ENCODE data around the gene C16orf96.

The C16orf96 gene

DNA sequence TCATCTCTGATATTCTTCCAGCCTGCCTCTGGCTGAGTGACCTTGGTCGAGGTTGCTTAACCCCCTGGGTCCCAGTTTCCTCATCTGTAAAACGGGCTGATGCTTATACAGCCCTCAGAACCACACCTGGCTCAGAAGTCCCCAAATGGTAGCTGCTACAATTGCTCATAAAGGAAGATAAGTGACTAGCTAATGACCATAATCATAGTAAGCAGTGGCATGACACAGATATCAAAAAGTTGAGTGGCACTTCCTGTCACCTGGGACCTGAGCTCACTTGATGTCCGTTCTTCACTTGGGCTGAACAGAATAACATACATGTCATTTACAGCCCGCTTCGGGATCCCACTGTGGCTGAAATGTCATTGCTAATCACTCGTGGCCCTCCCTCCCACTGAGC is 70.3 kb downstream of the C16orf96 start:
- no CpG with 5 or more reads among the region's 6 CpGs for WGBS, 2 donors (ENCODE audit: extremely low coverage in 2 of 2, insufficient read length in 2 of 2, insufficient replicate concordance in 1 of 2)
- Histone ChIP-seq H3K14ac (ENCODE audit: low read length) (no peak overlapping the region), H4K8ac (ENCODE audit: low read depth, low read length) (peak overlapping the region; percentile 20)

DNA sequence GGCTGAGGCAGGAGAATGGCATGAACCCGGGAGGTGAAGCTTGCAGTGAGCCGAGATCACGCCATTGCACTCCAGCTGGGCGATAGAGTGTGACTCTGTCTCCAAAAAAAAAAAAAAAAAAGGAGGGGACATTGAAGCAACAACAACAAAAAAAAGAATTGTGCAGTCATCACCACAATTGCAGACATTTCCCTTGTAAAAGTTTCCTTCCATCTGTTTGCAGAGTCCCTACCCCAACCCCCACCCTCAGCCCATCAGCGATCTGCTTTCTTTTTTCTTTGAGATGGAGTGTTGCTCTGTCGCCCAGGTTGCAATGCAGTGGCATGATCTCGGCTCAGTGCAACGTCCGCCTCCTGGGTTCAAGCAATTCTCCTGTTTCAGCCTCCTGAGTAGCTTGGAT is 72.1 kb downstream of the C16orf96 start:
- Histone ChIP-seq H3K14ac (ENCODE audit: low read length) (no peak overlapping the region), H3K9ac (ENCODE audit: low read depth, low read length, poor library complexity) (no peak overlapping the region), H2BK5ac (ENCODE audit: low read length) (no peak overlapping the region), H3K4me1 (ENCODE audit: control insufficient read depth in 2 of 2, insufficient read depth in 1 of 2, low read depth in 1 of 2, low read length in 2 of 2) (peaks cover 5 to 7% of the 10 kb centered on the region in 2 donors), H2AK5ac (ENCODE audit: low read depth, low read length) (no peak overlapping the region), H3K4ac (ENCODE audit: low read length) (no peak overlapping the region), H3K27ac (replicated peaks; ENCODE audit: low read length) (no peak overlapping the region), H3K36me3 (replicated peaks in 1 of 2; ENCODE audit: control insufficient read depth in 2 of 2, insufficient read depth in 2 of 2, low read length in 2 of 2) (peaks cover 0 to 15% of the 10 kb centered on the region in 2 donors), H3K27me3 (ENCODE audit: control insufficient read depth in 3 of 3, insufficient read depth in 3 of 3, low read depth in 1 of 3, low read length in 3 of 3) (no peaks in the 10 kb centered on the region), H2BK15ac (ENCODE audit: low read length) (no peak overlapping the region), H3K4me3 (ENCODE audit: low read length in 2 of 2) (no peak overlapping the region), H3K4me2 (ENCODE audit: insufficient read depth, low read length, poor library complexity, severe bottlenecking) (no peak overlapping the region), H3K18ac (ENCODE audit: low read length) (no peak overlapping the region), H3K9me3 (replicated peaks in 1 of 2; ENCODE audit: control insufficient read depth in 2 of 2, insufficient read depth in 1 of 2, low read depth in 1 of 2, low read length in 2 of 2) (peaks cover 0 to 6% of the 10 kb centered on the region in 2 donors), H4K8ac (ENCODE audit: low read depth, low read length) (no peak overlapping the region), H4K91ac (ENCODE audit: low read depth, low read length, poor library complexity) (no peak overlapping the region), H2BK12ac (ENCODE audit: low read length) (no peak overlapping the region), H3K79me1 (ENCODE audit: low read depth, low read length) (peaks cover 14% of the 10 kb centered on the region), H3K23ac (ENCODE audit: low read depth, low read length, poor library complexity) (no peak overlapping the region), H2BK120ac (ENCODE audit: low read depth, low read length) (no peak overlapping the region), H2AFZ (ENCODE audit: low read length) (no peak overlapping the region)
- no CpG with 5 or more reads among the region's 9 CpGs for WGBS, 2 donors (ENCODE audit: extremely low coverage in 2 of 2, insufficient read length in 2 of 2, insufficient replicate concordance in 1 of 2)
- DNase-seq (ENCODE audit: low spot score): no peak

More for the DNA sequence above, 70.3 kb downstream of the C16orf96 start:
- Histone ChIP-seq H2BK5ac (ENCODE audit: low read length) (no peak overlapping the region), H3K4me2 (ENCODE audit: insufficient read depth, low read length, poor library complexity, severe bottlenecking) (no peak overlapping the region), H2BK120ac (ENCODE audit: low read depth, low read length) (no peak overlapping the region), H3K4me1 (ENCODE audit: control insufficient read depth in 2 of 2, insufficient read depth in 1 of 2, low read depth in 1 of 2, low read length in 2 of 2) (peaks cover 5 to 7% of the 10 kb centered on the region in 2 donors), H3K9me3 (replicated peaks in 1 of 2; ENCODE audit: control insufficient read depth in 2 of 2, insufficient read depth in 1 of 2, low read depth in 1 of 2, low read length in 2 of 2) (peaks cover 0 to 6% of the 10 kb centered on the region in 2 donors), H3K27ac (replicated peaks; ENCODE audit: low read length) (no peak overlapping the region), H2AFZ (ENCODE audit: low read length) (no peak overlapping the region), H3K36me3 (replicated peaks in 1 of 2; ENCODE audit: control insufficient read depth in 2 of 2, insufficient read depth in 2 of 2, low read length in 2 of 2) (peaks cover 0 to 15% of the 10 kb centered on the region in 2 donors), H2AK5ac (ENCODE audit: low read depth, low read length) (peak overlapping the region; percentile 76), H3K4me3 (ENCODE audit: low read length in 2 of 2) (peak overlapping the region in 1 of 2 donors; percentile 83), H2BK15ac (ENCODE audit: low read length) (no peak overlapping the region), H3K27me3 (ENCODE audit: control insufficient read depth in 3 of 3, insufficient read depth in 3 of 3, low read depth in 1 of 3, low read length in 3 of 3) (no peaks in the 10 kb centered on the region), H3K79me1 (ENCODE audit: low read depth, low read length) (peaks cover 7% of the 10 kb centered on the region), H3K9ac (ENCODE audit: low read depth, low read length, poor library complexity) (peak overlapping the region; percentile 22), H3K4ac (ENCODE audit: low read length) (no peak overlapping the region), H2BK12ac (ENCODE audit: low read length) (no peak overlapping the region), H3K18ac (ENCODE audit: low read length) (no peak overlapping the region), H3K23ac (ENCODE audit: low read depth, low read length, poor library complexity) (peak overlapping the region; percentile 37), H4K91ac (ENCODE audit: low read depth, low read length, poor library complexity) (no peak overlapping the region)
- no peak for DNase-seq (ENCODE audit: low spot score)

DNA sequence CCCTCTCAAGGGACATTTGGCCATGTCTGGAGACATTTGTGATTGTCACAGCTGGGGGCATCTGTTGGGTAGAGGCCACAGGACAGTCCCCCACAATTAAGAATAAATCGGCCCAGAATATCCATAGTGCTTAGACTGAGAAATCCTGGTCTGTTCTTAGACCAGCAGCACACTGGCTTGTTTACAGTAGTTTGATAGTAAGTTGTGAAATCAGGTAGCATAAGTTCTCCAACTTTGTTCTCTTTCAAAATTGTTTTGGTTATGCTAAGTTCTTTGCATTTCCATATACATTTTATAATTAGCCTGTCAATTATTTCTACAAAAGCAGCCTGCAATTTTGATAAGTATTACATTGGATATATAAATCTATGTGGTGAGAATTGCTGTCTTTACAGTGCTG is 75.3 kb downstream of the C16orf96 start:
- H2AFZ ChIP-seq (ENCODE audit: low read length): no peak overlapping the region
- no peak overlapping the region for H2AK5ac ChIP-seq (ENCODE audit: low read depth, low read length)
- H4K8ac ChIP-seq (ENCODE audit: low read depth, low read length): no peak overlapping the region
- no peak overlapping the region for H3K27ac ChIP-seq (replicated peaks; ENCODE audit: low read length)
- H3K27me3 ChIP-seq (ENCODE audit: control insufficient read depth in 3 of 3, insufficient read depth in 3 of 3, low read depth in 1 of 3, low read length in 3 of 3): no peaks in the 10 kb centered on the region
- H3K9me3 ChIP-seq (replicated peaks in 1 of 2; ENCODE audit: control insufficient read depth in 2 of 2, insufficient read depth in 1 of 2, low read depth in 1 of 2, low read length in 2 of 2): peaks cover 0 to 6% of the 10 kb centered on the region in 2 donors
- H3K14ac ChIP-seq (ENCODE audit: low read length): no peak overlapping the region
- H3K9ac ChIP-seq (ENCODE audit: low read depth, low read length, poor library complexity): no peak overlapping the region
- H2BK12ac ChIP-seq (ENCODE audit: low read length): no peak overlapping the region
- H3K4me2 ChIP-seq (ENCODE audit: insufficient read depth, low read length, poor library complexity, severe bottlenecking): no peak overlapping the region
- no peak overlapping the region for H3K18ac ChIP-seq (ENCODE audit: low read length)
- no peak overlapping the region for H3K4me3 ChIP-seq (ENCODE audit: low read length in 2 of 2)
- no peak for DNase-seq (ENCODE audit: low spot score)
- no peaks in the 10 kb centered on the region for H3K4me1 ChIP-seq (ENCODE audit: control insufficient read depth in 2 of 2, insufficient read depth in 1 of 2, low read depth in 1 of 2, low read length in 2 of 2)
- peaks cover 5 to 28% of the 10 kb centered on the region in 2 donors for H3K36me3 ChIP-seq (replicated peaks in 1 of 2; ENCODE audit: control insufficient read depth in 2 of 2, insufficient read depth in 2 of 2, low read length in 2 of 2)
- H2BK120ac ChIP-seq (ENCODE audit: low read depth, low read length): no peak overlapping the region
- no CpG with 5 or more reads among the region's 1 CpG for WGBS, 2 donors (ENCODE audit: extremely low coverage in 2 of 2, insufficient read length in 2 of 2, insufficient replicate concordance in 1 of 2)
- peaks cover 16% of the 10 kb centered on the region for H3K79me1 ChIP-seq (ENCODE audit: low read depth, low read length)
- no peak overlapping the region for H2BK5ac ChIP-seq (ENCODE audit: low read length)
- no peak overlapping the region for H2BK15ac ChIP-seq (ENCODE audit: low read length)
- H3K23ac ChIP-seq (ENCODE audit: low read depth, low read length, poor library complexity): no peak overlapping the region
- no peak overlapping the region for H3K4ac ChIP-seq (ENCODE audit: low read length)
- no peak overlapping the region for H4K91ac ChIP-seq (ENCODE audit: low read depth, low read length, poor library complexity)

DNA sequence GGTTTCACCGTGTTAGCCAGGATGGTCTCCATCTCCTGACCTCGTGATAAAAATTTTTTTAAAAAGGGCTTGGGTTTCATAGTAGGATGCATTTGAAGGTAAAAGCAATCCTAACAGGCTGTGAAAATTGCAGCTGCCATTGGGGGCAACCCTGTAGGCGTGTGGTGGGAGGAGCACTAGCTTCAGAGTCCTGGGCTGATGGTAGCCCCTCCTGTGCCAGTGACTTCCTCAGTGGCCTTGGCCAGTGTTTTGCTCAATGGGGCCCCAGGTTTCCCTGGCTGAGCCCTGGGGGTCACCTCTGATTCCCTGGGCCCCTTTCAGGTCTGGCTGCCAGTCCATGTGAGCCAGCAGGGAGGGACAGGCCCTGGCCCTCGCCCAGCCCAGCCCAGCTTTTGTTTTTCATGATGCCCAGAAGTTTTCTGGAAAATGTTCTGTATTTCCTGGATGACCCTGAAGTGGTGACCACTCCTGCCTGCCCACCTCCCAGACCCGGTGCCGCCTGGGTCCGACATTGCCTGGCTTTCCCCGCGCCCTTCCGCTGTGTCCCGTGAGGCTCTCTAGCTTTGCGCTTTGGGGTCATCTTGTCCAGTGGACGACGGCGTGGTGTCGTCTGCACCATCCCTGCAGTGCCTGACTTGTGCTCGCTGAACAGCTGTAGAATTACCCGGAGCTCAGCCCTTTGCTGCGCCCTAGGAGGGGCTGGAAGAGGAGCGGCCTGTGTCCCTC is 77.9 kb downstream of the C16orf96 start:
- Histone ChIP-seq H2AFZ (ENCODE audit: low read length) (no peak overlapping the region), H2BK12ac (ENCODE audit: low read length) (no peak overlapping the region), H2AK5ac (ENCODE audit: low read depth, low read length) (no peak overlapping the region), H2BK15ac (ENCODE audit: low read length) (no peak overlapping the region), H3K27me3 (ENCODE audit: control insufficient read depth in 3 of 3, insufficient read depth in 3 of 3, low read depth in 1 of 3, low read length in 3 of 3) (no peaks in the 10 kb centered on the region), H3K18ac (ENCODE audit: low read length) (no peak overlapping the region), H4K8ac (ENCODE audit: low read depth, low read length) (no peak overlapping the region), H3K4me1 (ENCODE audit: control insufficient read depth in 2 of 2, insufficient read depth in 1 of 2, low read depth in 1 of 2, low read length in 2 of 2) (no peaks in the 10 kb centered on the region), H3K4ac (ENCODE audit: low read length) (no peak overlapping the region), H4K91ac (ENCODE audit: low read depth, low read length, poor library complexity) (no peak overlapping the region), H3K23ac (ENCODE audit: low read depth, low read length, poor library complexity) (no peak overlapping the region), H3K27ac (replicated peaks; ENCODE audit: low read length) (no peak overlapping the region), H2BK5ac (ENCODE audit: low read length) (no peak overlapping the region), H3K9ac (ENCODE audit: low read depth, low read length, poor library complexity) (no peak overlapping the region), H3K36me3 (replicated peaks in 1 of 2; ENCODE audit: control insufficient read depth in 2 of 2, insufficient read depth in 2 of 2, low read length in 2 of 2) (peaks cover 5 to 31% of the 10 kb centered on the region in 2 donors), H3K9me3 (replicated peaks in 1 of 2; ENCODE audit: control insufficient read depth in 2 of 2, insufficient read depth in 1 of 2, low read depth in 1 of 2, low read length in 2 of 2) (no peaks in the 10 kb centered on the region), H3K79me1 (ENCODE audit: low read depth, low read length) (peaks cover 19% of the 10 kb centered on the region), H3K4me3 (ENCODE audit: low read length in 2 of 2) (no peak overlapping the region), H2BK120ac (ENCODE audit: low read depth, low read length) (no peak overlapping the region), H3K4me2 (ENCODE audit: insufficient read depth, low read length, poor library complexity, severe bottlenecking) (no peak overlapping the region), H3K14ac (ENCODE audit: low read length) (no peak overlapping the region)
- no CpG with 5 or more reads among the region's 20 CpGs for WGBS, 2 donors (ENCODE audit: extremely low coverage in 2 of 2, insufficient read length in 2 of 2, insufficient replicate concordance in 1 of 2)
- DNase-seq (ENCODE audit: low spot score): no peak
